ENCODE data around the gene SLC25A27. TPM values are rescaled to one million over a fixed set of nuclear protein-coding genes. Genes with fewer than 3 reads are reported as not detected.

SLC25A27 gene, protein sequence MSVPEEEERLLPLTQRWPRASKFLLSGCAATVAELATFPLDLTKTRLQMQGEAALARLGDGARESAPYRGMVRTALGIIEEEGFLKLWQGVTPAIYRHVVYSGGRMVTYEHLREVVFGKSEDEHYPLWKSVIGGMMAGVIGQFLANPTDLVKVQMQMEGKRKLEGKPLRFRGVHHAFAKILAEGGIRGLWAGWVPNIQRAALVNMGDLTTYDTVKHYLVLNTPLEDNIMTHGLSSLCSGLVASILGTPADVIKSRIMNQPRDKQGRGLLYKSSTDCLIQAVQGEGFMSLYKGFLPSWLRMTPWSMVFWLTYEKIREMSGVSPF
- 10 to 100 TPM in 1 of 4 donors, 1 to 10 TPM in 2, not detected in 1; 1.3 to 45.4 (median 3.7) TPM for polyA plus RNA-seq
- long read RNA-seq, donor 1, partial matches to known transcripts = 0 of 1 reads
- long read RNA-seq, donor 1, other reads (novel, unspliced or antisense) = 0 of 1 reads
- long read RNA-seq, donor 2 = 0 reads
- long read RNA-seq, donor 3, partial matches to known transcripts = 0 of 1 reads
- long read RNA-seq, donor 3, other reads (novel, unspliced or antisense) = 0 of 1 reads
- long read RNA-seq, donor 4 = 0 reads
- long read RNA-seq, donor 5 = 0 reads
- long read RNA-seq, donor 6 = 0 reads
- long read RNA-seq, donor 7, partial matches to known transcripts = 10 of 10 reads
- long read RNA-seq, donor 7, other reads (novel, unspliced or antisense) = 0 of 10 reads
- long read RNA-seq, donor 8 = 0 reads
- long read RNA-seq, donor 9, partial matches to known transcripts = 0 of 1 reads
- long read RNA-seq, donor 9, other reads (novel, unspliced or antisense) = 0 of 1 reads
- long read RNA-seq, donor 10 = 0 reads

DNA sequence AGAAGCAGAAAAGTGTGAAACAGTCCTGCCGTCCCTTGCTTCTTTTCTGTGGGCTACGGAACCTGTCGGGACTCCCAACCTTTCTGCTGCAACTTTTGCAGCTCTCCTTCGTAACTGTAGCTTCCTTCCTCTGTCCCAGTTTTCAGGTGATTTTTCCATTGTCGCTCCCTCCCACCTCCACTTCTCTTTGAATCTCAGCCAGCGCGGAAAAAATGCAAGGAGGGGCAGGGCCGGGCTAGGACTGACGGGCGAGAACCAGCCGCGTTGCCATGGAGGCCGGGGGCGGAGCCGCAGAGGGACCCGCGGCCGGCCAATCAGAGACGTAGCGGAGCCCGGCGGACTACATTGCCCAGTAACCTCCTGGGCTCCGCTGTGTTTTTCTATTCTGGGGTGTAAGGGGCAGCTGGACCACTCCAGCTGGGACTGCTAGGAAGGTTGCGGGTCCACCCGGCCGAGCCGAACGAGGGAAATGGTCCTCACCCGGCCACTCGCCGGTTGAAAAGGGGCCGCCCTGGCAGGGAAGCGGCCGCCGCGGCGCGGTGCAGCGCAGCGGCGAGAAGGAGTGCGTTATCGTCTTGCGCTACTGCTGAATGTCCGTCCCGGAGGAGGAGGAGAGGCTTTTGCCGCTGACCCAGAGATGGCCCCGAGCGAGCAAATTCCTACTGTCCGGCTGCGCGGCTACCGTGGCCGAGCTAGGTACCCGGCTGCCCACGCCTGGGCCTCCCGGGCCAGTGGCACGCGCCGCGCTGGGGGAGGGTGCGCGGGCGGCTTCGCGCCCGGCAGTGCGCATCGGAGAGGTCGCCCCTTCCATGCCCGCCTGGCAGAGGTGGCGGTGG, at the start of gene SLC25A27, which contains the start of gene CYP39A1:
SLC25A27 (plus strand) TSS at position 373 of the 836 bp plus-strand sequence; CDS start at position 591, 218 bp downstream.
CYP39A1 (minus strand) TSS at position 216 of the 836 bp plus-strand sequence. CDS start 236 bp downstream, outside the sequence.
- FAIRE-seq = no peak
- H3K27ac ChIP-seq (ENCODE audit: low read depth in 1 of 3, low read length in 2 of 3) = peak within 1 kb of the TSS; percentile 16 to 85 (median 84)
- H3K27me3 ChIP-seq (ENCODE audit: control insufficient read depth in 3 of 3, insufficient read depth in 3 of 3, low read length in 3 of 3) = peaks cover 0 to 3% (median 2%) of the 10 kb centered on the region in 3 donors
- H3K4me3 ChIP-seq (ENCODE audit: low read depth in 1 of 3, low read length in 3 of 3) = peak within 1 kb of the TSS; percentile 74 to 97 (median 76)
- H3K4me1 ChIP-seq (ENCODE audit: control insufficient read depth in 3 of 3, insufficient read depth in 2 of 3, low read depth in 1 of 3, low read length in 2 of 3) = no peaks in the 10 kb centered on the region
- no peaks in the 10 kb centered on the region for H3K9me3 ChIP-seq (ENCODE audit: control insufficient read depth in 2 of 2, insufficient read depth in 1 of 2, low read depth in 1 of 2, low read length in 1 of 2)
- DNase-seq = peak; percentile 91 to 98
- peaks cover 0 to 4% (median 0%) of the 10 kb centered on the region in 3 donors for H3K36me3 ChIP-seq (ENCODE audit: control insufficient read depth in 3 of 3, insufficient read depth in 2 of 3, low read depth in 1 of 3, low read length in 3 of 3)
- WGBS, 3 donors = 1% methylated on average over 60 to 72 of the region's 72 CpGs

DNA sequence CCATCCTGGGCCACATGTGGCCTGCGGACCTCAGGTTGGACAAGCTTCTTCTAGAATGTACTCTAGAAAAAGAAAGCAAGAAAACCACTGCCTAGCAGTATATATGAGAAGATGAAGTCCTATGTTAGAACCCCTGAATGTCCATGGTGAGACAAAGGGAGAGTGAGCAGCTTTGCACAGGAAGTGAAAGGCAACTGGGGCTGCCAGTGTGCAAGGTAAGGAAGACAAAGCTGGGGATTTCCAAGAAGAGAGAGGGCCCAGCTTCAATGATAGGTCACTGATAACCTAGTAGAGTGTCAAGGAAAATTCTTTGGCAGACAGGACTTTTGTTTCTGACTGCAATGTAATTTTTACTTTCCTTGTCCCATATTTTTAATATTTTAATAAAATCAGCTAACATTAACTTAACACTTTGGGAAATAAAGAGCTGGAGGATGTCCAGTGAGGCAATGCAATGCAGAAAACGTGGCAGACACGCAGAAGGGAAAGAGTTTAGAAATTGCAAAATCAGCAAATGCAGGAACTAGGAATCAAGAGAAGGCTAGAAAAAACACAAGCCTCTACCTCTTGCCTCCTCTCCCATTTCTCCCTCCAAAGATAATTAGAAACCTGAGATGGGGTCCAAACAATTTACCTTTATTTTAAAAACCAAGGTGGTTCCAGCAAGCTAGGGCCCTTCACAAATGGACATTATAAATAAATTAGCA, 47.5 kb upstream of the SLC25A27 start:
- no peak for FAIRE-seq

GRCh38 chr6:46606338-46606737, 46.4 kb upstream of the SLC25A27 start:
- H3K27me3 ChIP-seq (ENCODE audit: control insufficient read depth in 3 of 3, insufficient read depth in 3 of 3, low read length in 3 of 3) = no peaks in the 10 kb centered on the region
- DNase-seq (no peak), FAIRE-seq (no peak)
- no peak overlapping the region for H3K4me3 ChIP-seq (ENCODE audit: low read depth in 1 of 3, low read length in 3 of 3)
- no peaks in the 10 kb centered on the region for H3K36me3 ChIP-seq (ENCODE audit: control insufficient read depth in 3 of 3, insufficient read depth in 2 of 3, low read depth in 1 of 3, low read length in 3 of 3)
- no peaks in the 10 kb centered on the region for H3K4me1 ChIP-seq (ENCODE audit: control insufficient read depth in 3 of 3, insufficient read depth in 2 of 3, low read depth in 1 of 3, low read length in 2 of 3)
- no peak overlapping the region for H3K27ac ChIP-seq (ENCODE audit: low read depth in 1 of 3, low read length in 2 of 3)
- H3K9me3 ChIP-seq (ENCODE audit: control insufficient read depth in 2 of 2, insufficient read depth in 1 of 2, low read depth in 1 of 2, low read length in 1 of 2) = no peaks in the 10 kb centered on the region
- 56 to 85% (median 79%) methylated on average over 3 of the region's 3 CpGs for WGBS, 3 donors

More for the DNA sequence above, 47.5 kb upstream of the SLC25A27 start:
- DNase-seq = no peak
- H3K4me3 ChIP-seq (ENCODE audit: low read depth in 1 of 3, low read length in 3 of 3) = no peak overlapping the region
- no peak overlapping the region for H3K27ac ChIP-seq (ENCODE audit: low read depth in 1 of 3, low read length in 2 of 3)
- H3K27me3 ChIP-seq (ENCODE audit: control insufficient read depth in 3 of 3, insufficient read depth in 3 of 3, low read length in 3 of 3) = no peaks in the 10 kb centered on the region
- H3K36me3 ChIP-seq (ENCODE audit: control insufficient read depth in 3 of 3, insufficient read depth in 2 of 3, low read depth in 1 of 3, low read length in 3 of 3) = no peaks in the 10 kb centered on the region
- WGBS, 3 donors = 85 to 87% (median 86%) methylated on average over 3 of the region's 3 CpGs
- no peaks in the 10 kb centered on the region for H3K4me1 ChIP-seq (ENCODE audit: control insufficient read depth in 3 of 3, insufficient read depth in 2 of 3, low read depth in 1 of 3, low read length in 2 of 3)
- no peaks in the 10 kb centered on the region for H3K9me3 ChIP-seq (ENCODE audit: control insufficient read depth in 2 of 2, insufficient read depth in 1 of 2, low read depth in 1 of 2, low read length in 1 of 2)

DNA sequence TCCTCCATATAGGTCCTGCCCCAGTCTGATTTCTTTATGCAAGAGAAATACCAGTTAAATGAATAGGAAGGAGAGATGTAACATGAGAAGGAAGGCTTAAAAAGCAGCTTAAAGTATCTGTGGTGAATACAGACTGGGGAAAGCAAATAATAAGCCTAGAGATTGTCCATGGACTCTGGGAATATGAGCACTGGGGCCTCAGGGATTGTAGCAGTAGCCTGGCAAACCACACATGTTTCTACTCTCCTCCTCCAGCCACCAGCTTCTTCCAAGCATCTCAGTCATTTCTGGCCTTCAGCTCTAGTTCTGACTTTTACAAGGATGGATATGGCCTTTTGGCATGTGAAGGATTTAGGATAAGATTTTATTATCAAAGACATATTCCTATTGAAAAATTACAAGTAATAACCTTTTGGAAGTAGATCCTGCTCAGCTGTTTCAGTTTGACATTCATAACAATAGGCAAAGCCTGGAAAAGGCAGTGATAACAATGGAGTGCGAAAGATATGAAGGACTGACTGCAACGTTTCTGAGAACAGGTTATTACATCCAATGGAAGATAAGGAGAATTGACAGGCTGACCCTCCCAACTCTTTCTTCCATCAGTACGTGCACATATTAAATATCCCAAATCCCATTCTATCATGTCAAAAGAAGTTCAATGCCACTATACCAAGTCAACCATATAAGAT, 41.8 kb upstream of the SLC25A27 start:
- no peaks in the 10 kb centered on the region for H3K36me3 ChIP-seq (ENCODE audit: control insufficient read depth in 3 of 3, insufficient read depth in 2 of 3, low read depth in 1 of 3, low read length in 3 of 3)
- H3K4me1 ChIP-seq (ENCODE audit: control insufficient read depth in 3 of 3, insufficient read depth in 2 of 3, low read depth in 1 of 3, low read length in 2 of 3) = no peaks in the 10 kb centered on the region
- no peak overlapping the region for H3K27ac ChIP-seq (ENCODE audit: low read depth in 1 of 3, low read length in 2 of 3)
- H3K27me3 ChIP-seq (ENCODE audit: control insufficient read depth in 3 of 3, insufficient read depth in 3 of 3, low read length in 3 of 3) = no peaks in the 10 kb centered on the region
- H3K9me3 ChIP-seq (ENCODE audit: control insufficient read depth in 2 of 2, insufficient read depth in 1 of 2, low read depth in 1 of 2, low read length in 1 of 2) = no peaks in the 10 kb centered on the region
- FAIRE-seq (no peak), DNase-seq (no peak)
- H3K4me3 ChIP-seq (ENCODE audit: low read depth in 1 of 3, low read length in 3 of 3) = no peak overlapping the region
- 68 to 80% (median 72%) methylated on average over 3 of the region's 3 CpGs for WGBS, 3 donors

DNA sequence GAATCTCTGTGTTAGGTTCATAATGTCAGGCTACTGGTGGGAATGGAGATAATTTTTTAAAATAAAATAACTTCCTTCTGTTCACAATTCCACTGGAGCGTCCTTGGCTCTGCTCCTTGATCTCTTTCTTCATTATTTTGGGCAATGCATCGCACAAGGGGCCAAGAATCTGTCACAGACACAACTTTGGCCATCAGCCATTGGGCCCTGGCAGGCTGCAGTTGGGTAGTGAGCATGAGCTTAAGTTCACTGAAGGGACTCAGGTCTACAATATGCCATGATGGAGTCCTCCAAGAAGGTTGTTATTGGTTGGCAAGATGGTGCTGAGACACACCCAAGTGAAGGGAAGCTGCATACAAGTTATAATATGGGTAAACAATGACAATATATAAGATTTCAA, 40.1 kb upstream of the SLC25A27 start:
- DNase-seq (no peak), FAIRE-seq (no peak)
- Histone ChIP-seq H3K36me3 (ENCODE audit: control insufficient read depth in 3 of 3, insufficient read depth in 2 of 3, low read depth in 1 of 3, low read length in 3 of 3) (no peaks in the 10 kb centered on the region), H3K27ac (ENCODE audit: low read depth in 1 of 3, low read length in 2 of 3) (no peak overlapping the region), H3K9me3 (ENCODE audit: control insufficient read depth in 2 of 2, insufficient read depth in 1 of 2, low read depth in 1 of 2, low read length in 1 of 2) (no peaks in the 10 kb centered on the region), H3K4me3 (ENCODE audit: low read depth in 1 of 3, low read length in 3 of 3) (no peak overlapping the region), H3K4me1 (ENCODE audit: control insufficient read depth in 3 of 3, insufficient read depth in 2 of 3, low read depth in 1 of 3, low read length in 2 of 3) (no peaks in the 10 kb centered on the region), H3K27me3 (ENCODE audit: control insufficient read depth in 3 of 3, insufficient read depth in 3 of 3, low read length in 3 of 3) (no peaks in the 10 kb centered on the region)
- WGBS, 3 donors = 75 to 92% (median 85%) methylated on average over 2 of the region's 2 CpGs

DNA sequence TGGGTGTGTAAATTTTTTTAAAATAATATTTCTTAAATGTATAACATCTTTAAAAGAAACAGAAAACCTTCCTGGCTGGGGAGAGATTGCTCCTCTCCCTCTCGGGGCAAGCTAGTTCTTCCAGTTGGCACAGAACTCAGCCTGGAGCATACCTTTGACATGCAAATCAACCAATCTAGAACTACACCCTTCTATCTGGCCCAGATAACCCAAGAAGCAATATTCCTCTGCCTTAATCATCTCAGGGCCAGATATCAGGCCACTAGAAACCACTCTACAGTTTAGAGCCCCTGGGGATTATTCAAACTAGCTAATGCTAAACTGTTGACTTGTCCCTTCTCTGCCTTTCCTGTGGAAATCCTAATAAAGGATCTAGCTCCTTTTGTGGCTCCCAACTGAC, 34.0 kb upstream of the SLC25A27 start:
- H3K4me1 ChIP-seq (ENCODE audit: control insufficient read depth in 3 of 3, insufficient read depth in 2 of 3, low read depth in 1 of 3, low read length in 2 of 3) = no peaks in the 10 kb centered on the region
- FAIRE-seq = no peak
- H3K27ac ChIP-seq (ENCODE audit: low read depth in 1 of 3, low read length in 2 of 3) = no peak overlapping the region
- no peaks in the 10 kb centered on the region for H3K9me3 ChIP-seq (ENCODE audit: control insufficient read depth in 2 of 2, insufficient read depth in 1 of 2, low read depth in 1 of 2, low read length in 1 of 2)
- WGBS, 3 donors = 75 to 90% (median 78%) methylated on average over 1 of the region's 1 CpG
- no peaks in the 10 kb centered on the region for H3K36me3 ChIP-seq (ENCODE audit: control insufficient read depth in 3 of 3, insufficient read depth in 2 of 3, low read depth in 1 of 3, low read length in 3 of 3)
- no peaks in the 10 kb centered on the region for H3K27me3 ChIP-seq (ENCODE audit: control insufficient read depth in 3 of 3, insufficient read depth in 3 of 3, low read length in 3 of 3)
- no peak overlapping the region for H3K4me3 ChIP-seq (ENCODE audit: low read depth in 1 of 3, low read length in 3 of 3)
- no peak for DNase-seq

- Histone ChIP-seq H3K9me3 (ENCODE audit: control insufficient read depth in 2 of 2, insufficient read depth in 1 of 2, low read depth in 1 of 2, low read length in 1 of 2) (no peaks in the 10 kb centered on the region), H3K4me3 (ENCODE audit: low read depth in 1 of 3, low read length in 3 of 3) (no peak overlapping the region), H3K27ac (ENCODE audit: low read depth in 1 of 3, low read length in 2 of 3) (no peak overlapping the region), H3K27me3 (ENCODE audit: control insufficient read depth in 3 of 3, insufficient read depth in 3 of 3, low read length in 3 of 3) (no peaks in the 10 kb centered on the region), H3K4me1 (ENCODE audit: control insufficient read depth in 3 of 3, insufficient read depth in 2 of 3, low read depth in 1 of 3, low read length in 2 of 3) (no peaks in the 10 kb centered on the region), H3K36me3 (ENCODE audit: control insufficient read depth in 3 of 3, insufficient read depth in 2 of 3, low read depth in 1 of 3, low read length in 3 of 3) (no peaks in the 10 kb centered on the region)
- WGBS, 3 donors = 11 to 15% (median 13%) methylated on average over 3 of the region's 3 CpGs
- DNase-seq (peak; percentile 29 to 37), FAIRE-seq (peak; percentile 76)
Observed at GRCh38 chr6:46626228-46626909, 26.4 kb upstream of the SLC25A27 start.
